GM10266 (cell line): ENCODE results near the gene NTM.

Source experiments
- DNase-seq: peaks from one replicate; pipeline ENCODE4 v3.0.0; 2012; ENCODE audit errors: extremely low spot score
- CTCF ChIP-seq: IDR thresholded peaks from 2 replicates; pipeline ENCODE4 v1.5.1; 2012; ENCODE audit warnings: mild to moderate bottlenecking, low read depth; ENCODE audit not compliant: control insufficient read depth, insufficient read depth; ENCODE audit errors: missing control alignments

The NTM gene

GRCh38 chr11:131739243-131739882 lies 368.9 kb downstream of the NTM start:
- TF ChIP-seq CTCF: no peak

DNA sequence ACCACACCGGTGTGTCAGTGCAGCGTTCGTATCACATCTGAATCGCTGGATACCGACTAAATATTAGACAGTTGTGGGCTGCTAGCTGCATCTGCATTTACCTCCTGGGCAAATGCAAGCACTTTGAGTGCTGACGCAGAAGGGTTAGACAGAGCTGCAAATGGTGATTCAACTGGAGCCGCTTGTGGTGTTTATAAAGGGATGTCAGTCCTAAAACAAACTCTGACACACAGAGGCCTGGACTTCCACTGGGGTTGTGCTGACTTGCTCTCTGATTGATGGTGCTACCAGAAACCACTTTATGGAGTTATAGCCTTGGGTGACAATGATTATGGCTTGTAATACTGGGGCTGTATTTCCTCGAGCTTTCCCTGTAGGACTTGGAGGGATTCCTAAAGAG lies 374.4 kb downstream of the NTM start:
- no peak for DNase-seq

More at GRCh38 chr11:131739243-131739882, 368.9 kb downstream of the NTM start:
- no peak for DNase-seq

DNA sequence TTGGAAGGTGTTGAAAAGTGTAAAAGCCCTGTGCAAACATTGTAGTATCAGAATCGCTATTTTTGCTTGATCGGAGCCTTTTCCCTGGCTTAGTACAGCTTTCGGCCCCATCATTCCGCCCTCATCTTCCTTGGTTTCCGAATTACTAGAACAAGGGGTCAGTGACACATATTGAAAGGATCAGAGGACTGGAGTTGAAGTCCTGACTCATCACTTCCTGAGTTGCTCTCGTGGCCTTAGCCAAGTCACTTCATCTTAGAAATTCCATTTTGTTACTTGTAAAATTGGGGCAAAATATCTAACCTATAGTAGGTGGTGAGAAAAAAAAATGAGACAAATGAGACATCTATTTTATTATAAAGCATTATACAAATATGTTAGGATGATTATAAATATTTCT lies 375.0 kb downstream of the NTM start:
- no peak for DNase-seq

More for the DNA sequence above, 374.4 kb downstream of the NTM start:
- no peak for TF ChIP-seq CTCF

DNA sequence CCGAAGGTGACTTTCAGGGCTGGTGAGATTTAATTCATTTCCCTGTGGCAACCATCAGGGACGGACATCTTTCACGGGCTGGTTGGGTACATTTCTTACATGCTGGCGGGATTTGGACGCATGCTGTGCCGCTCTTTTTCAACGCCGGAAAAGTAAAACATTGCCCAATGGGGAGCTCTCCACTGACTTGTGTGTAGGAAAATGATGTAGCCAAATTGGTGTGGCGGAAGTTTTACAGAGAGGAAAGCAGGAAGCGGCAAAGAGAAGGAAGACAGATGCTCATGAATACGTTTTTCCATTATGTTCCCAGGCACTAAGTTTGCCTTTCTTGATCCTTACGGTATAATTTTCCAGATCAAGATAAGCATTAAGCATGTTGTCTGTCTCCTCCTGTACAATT lies 375.8 kb downstream of the NTM start:
- TF ChIP-seq CTCF: no peak
- DNase-seq: no peak

More for the DNA sequence above, 375.0 kb downstream of the NTM start:
- no peak for TF ChIP-seq CTCF

GRCh38 chr11:131748151-131749050 lies 378.0 kb downstream of the NTM start:
- DNase-seq: peak; percentile 47
- TF ChIP-seq CTCF: peak; percentile 71

GRCh38 chr11:131749101-131749500 lies 378.7 kb downstream of the NTM start:
- TF ChIP-seq CTCF: no peak
- no peak for DNase-seq

DNA sequence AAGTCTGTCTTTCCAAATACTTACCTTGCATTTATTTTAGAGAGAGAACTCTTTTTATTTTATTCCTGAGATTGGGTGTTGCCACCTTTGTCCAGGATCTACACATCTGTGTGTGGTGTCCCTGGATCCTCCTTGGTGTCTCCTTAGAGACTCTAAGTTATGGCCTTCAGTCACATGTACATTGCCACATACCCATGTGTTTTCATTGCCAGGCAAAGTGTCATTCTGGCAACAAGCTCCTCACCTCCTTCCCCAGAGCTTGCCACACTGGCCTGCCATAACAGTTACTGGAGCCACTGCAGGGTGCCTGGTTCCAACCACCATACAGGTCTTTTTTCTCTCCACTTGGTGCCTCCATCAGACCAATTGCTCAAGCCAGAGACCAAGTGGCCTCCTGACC lies 379.7 kb downstream of the NTM start:
- no peak for DNase-seq
- no peak for TF ChIP-seq CTCF
